ENCODE results near the gene LRGUK. TPM values are rescaled to one million over a fixed set of nuclear protein-coding genes. Genes with fewer than 3 reads are reported as not detected.

Gene LRGUK
- total and polyA plus RNA-seq, 12 donors = 0.15 to 0.47 (median 0.22) TPM; not detected in 5

- Histone ChIP-seq H3K4me1 (no peaks in the 10 kb centered on the region), H3K36me3 (no peaks in the 10 kb centered on the region), H3K27ac (no peak overlapping the region), H3K4me3 (no peak overlapping the region), H3K27me3 (peaks cover 0 to 8% (median 0%) of the 10 kb centered on the region in 7 donors), H3K9me3 (no peaks in the 10 kb centered on the region)
- no peak for ATAC-seq
- no peak for TF ChIP-seq CTCF (IDR thresholded peaks at IDR 0.05)
- intact Hi-C loops (cut with DNase I) = no loop called here
- WGBS, 2 donors = 84% methylated on average over 4 of the region's 4 CpGs
- DNase-seq = no peak
These were observed 61.2 kb downstream of the LRGUK start for GRCh38 chr7:134188311-134188710.

- Histone ChIP-seq H3K27ac (no peak overlapping the region), H3K36me3 (no peaks in the 10 kb centered on the region), H3K4me3 (no peak overlapping the region), H3K4me1 (no peaks in the 10 kb centered on the region), H3K27me3 (peaks cover 0 to under 1% (median 0%) of the 10 kb centered on the region in 7 donors), H3K9me3 (no peaks in the 10 kb centered on the region)
- intact Hi-C loops (cut with DNase I) = no loop called here
- no peak for TF ChIP-seq CTCF (IDR thresholded peaks at IDR 0.05)
- ATAC-seq (no peak), DNase-seq (no peak)
These were observed 62.4 kb downstream of the LRGUK start for GRCh38 chr7:134189559-134189958.

- no peak overlapping the region for H3K27ac ChIP-seq
- ATAC-seq (no peak), DNase-seq (no peak)
- no peaks in the 10 kb centered on the region for H3K4me1 ChIP-seq
- no peaks in the 10 kb centered on the region for H3K36me3 ChIP-seq
- intact Hi-C loops (cut with DNase I) = no loop called here
- no peaks in the 10 kb centered on the region for H3K27me3 ChIP-seq
- H3K9me3 ChIP-seq = no peaks in the 10 kb centered on the region
- 89 to 94% methylated on average over 3 of the region's 3 CpGs for WGBS, 2 donors
- TF ChIP-seq CTCF (IDR thresholded peaks at IDR 0.05) = no peak
- no peak overlapping the region for H3K4me3 ChIP-seq
These were observed 64.7 kb downstream of the LRGUK start for GRCh38 chr7:134191876-134192275.

GRCh38 chr7:134193240-134193639 lies 66.1 kb downstream of the LRGUK start:
- DNase-seq = no peak
- intact Hi-C loops (cut with DNase I) = no loop called here
- ATAC-seq = no peak
- Histone ChIP-seq H3K4me1 (no peaks in the 10 kb centered on the region), H3K27me3 (no peaks in the 10 kb centered on the region), H3K36me3 (no peaks in the 10 kb centered on the region), H3K27ac (no peak overlapping the region), H3K9me3 (no peaks in the 10 kb centered on the region), H3K4me3 (no peak overlapping the region)
- WGBS, 2 donors = 84 to 85% methylated on average over 1 of the region's 1 CpG
- TF ChIP-seq CTCF (IDR thresholded peaks at IDR 0.05) = no peak

- H3K4me3 ChIP-seq = no peak overlapping the region
- no peak overlapping the region for H3K27ac ChIP-seq
- no peaks in the 10 kb centered on the region for H3K4me1 ChIP-seq
- no peak for ATAC-seq
- intact Hi-C loops (cut with DNase I) = no loop called here
- H3K27me3 ChIP-seq = no peaks in the 10 kb centered on the region
- H3K9me3 ChIP-seq = no peaks in the 10 kb centered on the region
- no peak for TF ChIP-seq CTCF (IDR thresholded peaks at IDR 0.05)
- no peaks in the 10 kb centered on the region for H3K36me3 ChIP-seq
- DNase-seq = no peak
These were observed 68.1 kb downstream of the LRGUK start for GRCh38 chr7:134195252-134195651.
